HG03196 (cell line): ENCODE measurements around the gene SRPK3.

Experiments
- ATAC-seq: cut with Tn5 transposase; IDR thresholded peaks from one replicate; pipeline ENCODE4 v1.9.1; 2021; ENCODE audit not compliant: unreplicated experiment

Gene SRPK3

GRCh38 chrX:153770601-153771414, 10.0 kb upstream of the SRPK3 start:
- ATAC-seq: no peak

DNA sequence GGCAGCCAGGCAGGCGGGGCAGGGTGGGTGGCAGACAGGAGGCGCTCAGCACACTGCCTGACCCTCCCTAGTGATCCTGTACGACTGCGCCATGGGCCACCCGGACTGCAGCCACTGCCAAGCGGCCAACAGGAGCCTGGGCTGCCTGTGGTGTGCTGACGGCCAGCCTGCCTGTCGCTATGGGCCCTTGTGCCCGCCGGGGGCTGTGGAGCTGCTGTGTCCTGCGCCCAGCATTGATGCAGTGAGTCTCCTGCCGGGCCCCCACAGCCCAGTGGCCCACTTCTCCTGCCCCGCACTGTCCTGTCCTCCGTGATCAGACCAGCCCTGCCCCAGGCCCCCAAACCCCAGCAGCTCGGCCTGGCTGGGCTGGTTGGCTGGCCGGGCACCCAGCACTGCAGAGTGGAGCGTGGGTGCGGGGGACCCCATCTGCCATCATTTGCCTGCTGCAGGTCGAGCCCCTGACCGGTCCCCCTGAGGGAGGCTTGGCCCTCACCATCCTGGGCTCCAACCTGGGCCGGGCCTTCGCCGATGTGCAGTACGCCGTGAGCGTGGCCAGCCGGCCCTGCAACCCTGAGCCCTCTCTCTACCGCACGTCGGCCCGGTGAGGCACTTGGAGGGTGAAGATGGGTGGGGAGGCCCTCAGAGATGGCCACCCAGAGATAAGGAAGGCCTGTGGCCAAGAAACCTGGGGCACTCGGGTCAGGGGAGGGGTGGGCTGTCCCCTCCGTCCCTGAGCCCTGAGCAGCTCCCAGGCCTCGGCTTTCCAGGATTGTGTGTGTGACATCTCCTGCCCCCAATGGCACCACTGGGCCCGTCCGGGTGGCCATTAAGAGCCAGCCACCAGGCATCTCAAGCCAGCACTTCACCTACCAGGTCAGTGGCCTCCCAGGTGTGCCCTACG, 9.2 kb upstream of the SRPK3 start:
- no peak for ATAC-seq

GRCh38 chrX:153772316-153773217, 8.3 kb upstream of the SRPK3 start:
- ATAC-seq: no peak

GRCh38 chrX:153773218-153773611, 7.6 kb upstream of the SRPK3 start:
- ATAC-seq: no peak

GRCh38 chrX:153773741-153774575, 6.9 kb upstream of the SRPK3 start:
- ATAC-seq: no peak

- ATAC-seq: no peak
Measured at GRCh38 chrX:153774576-153775292, 6.1 kb upstream of the SRPK3 start.

DNA sequence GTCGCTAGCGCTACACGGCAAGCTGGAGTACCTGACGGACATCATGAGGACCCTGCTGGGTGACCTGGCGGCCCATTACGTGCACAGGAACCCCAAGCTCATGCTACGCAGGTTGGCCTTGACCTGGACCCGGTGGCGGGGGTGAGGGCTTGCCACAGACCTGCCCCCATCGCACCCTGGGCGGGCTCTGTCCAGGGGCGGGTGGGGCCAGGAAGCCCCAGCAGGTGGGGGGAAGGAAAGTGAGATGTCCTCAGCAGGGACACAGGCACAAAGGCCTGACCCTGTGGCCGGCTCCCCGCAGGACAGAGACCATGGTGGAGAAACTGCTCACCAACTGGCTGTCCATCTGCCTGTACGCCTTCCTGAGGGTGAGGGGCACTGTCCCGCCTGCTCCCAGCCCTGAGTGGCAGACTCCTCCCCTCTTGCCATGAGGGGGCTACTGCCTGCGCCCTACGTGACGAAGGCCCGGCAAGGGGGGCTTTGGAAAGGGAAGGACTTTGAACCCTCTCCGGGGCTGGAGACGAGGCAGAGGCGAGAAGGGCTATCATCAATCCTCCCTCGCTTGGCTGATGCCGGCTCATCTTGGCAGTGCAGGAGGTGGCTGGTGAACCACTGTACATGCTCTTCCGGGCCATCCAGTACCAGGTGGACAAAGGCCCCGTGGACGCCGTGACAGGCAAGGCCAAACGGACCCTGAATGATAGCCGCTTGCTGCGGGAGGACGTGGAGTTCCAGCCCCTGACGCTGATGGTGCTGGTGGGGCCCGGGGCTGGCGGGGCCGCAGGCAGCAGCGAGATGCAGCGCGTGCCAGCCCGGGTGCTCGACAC, 5.3 kb upstream of the SRPK3 start:
- ATAC-seq: no peak

GRCh38 chrX:153776120-153776599, 4.7 kb upstream of the SRPK3 start:
- no peak for ATAC-seq

DNA sequence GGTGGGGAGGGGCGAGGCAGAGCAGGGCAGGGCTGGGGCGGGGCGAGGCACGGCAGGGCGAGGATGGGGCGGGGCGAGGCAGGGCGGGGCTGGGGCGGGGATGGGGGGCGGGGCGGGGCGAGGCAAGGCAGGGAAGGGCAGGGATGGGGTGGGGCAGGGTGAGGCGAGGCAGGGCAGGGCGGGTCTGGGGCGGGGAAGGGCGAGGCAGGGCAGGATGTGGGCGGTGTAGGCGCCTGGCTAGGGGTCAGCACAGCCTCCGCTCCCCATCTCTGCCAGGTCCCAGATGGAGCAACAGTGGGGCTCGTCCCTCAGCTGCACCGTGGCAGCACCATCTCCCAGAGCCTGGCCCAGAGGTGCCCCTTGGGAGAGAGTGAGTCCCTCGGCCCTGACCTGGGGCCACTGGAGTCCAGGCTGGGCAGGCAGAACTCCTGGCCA, 4.2 kb upstream of the SRPK3 start:
- no peak for ATAC-seq

GRCh38 chrX:153777261-153778090, 3.4 kb upstream of the SRPK3 start:
- ATAC-seq: no peak

DNA sequence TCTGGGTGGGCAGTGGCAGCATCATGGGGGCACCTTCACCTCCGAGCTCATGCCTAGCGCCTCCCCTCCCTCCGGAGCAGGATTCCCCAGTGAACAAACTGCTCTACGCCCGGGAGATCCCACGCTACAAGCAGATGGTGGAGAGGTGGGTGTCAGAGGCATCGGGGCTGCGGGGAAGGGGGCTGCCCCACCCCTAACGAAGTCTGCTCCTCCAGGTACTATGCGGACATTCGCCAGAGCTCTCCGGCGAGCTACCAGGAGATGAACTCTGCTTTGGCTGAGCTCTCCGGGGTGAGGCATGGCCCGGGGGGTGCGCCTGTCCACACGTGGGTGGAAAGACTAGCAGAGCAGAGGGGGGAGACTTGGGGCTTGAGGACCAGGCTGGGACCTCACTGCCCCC, 2.7 kb upstream of the SRPK3 start:
- ATAC-seq: no peak

DNA sequence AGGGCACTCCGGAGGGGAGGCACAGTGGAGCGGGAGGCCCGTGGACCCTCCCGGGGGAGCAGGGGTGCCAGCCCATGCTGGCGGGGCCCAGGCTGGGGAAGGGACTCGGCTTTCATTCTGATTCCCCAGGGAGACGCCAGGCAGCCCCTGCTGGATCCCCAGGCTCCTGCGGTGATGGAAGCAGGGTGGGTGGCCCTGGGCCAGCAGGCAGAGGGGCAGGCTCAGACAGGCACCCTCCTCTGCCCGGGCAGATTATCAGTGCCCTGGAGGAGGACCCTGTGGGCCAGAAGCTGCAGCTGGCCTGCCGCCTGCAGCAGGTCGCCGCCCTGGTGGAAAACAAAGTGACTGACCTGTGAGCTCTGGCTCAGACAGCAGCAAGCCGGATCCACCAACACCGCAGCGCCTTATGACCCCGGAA, 2.1 kb upstream of the SRPK3 start:
- no peak for ATAC-seq

DNA sequence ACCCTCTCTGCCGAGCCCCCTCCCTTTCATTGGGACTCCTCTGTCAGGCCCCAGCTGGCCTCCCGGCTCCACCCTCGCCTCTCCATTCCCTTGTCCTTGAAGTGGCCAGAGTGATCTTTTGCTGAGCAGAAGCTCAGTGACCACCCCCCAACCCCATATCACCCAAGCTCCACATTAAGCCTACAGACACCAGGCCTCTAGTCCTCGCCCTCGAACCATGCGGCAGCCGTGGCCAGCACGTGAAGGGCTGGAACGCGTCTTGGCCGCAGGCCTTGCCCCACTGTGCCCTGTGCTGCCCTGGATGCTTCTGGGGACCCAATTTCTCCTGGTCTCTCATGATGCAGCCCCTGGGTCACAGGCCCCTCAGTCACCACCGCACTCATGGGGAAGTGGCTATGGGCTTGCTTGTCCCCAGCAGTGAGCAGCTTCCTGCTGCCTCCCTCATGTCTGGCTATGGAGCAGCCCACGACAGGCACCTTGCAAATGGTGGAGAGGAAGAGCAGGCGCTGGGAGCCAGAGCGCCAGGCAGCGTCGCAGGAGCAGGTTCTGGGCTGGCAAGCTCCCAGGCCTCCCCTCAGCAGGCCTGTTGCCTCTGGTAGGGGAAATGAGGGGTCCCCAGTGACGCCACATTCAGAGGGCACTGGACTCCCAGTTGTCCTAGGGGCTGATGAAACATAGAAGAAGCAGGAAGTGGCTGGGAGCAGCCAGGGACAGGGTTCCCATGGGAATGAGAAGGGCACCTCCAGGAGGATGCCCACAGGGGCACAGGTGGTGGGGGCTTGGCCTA, 757 bp upstream of the SRPK3 start:
- no peak for ATAC-seq

GRCh38 chrX:153781428-153782047, 697 bp downstream of the SRPK3 start:
- no peak for ATAC-seq

DNA sequence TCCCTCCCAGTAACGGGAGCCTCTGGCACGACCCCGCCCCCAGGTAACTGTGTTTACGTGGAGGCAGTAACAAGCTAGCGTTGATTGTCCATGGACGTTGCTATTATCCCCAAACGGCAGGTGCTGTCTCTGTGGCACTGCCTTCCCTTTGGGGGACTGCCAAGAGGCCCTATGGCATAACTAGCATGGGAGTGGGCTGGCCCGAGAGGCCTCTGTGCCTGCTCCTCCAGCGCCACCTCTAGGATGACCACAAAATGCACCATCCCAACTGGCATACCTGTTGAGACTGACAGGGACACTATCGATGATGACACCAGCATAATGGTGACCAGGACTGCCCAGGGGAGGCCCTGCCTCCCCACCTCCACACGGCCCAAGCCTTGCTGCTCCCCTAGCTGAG, 1.5 kb downstream of the SRPK3 start:
- no peak for ATAC-seq

DNA sequence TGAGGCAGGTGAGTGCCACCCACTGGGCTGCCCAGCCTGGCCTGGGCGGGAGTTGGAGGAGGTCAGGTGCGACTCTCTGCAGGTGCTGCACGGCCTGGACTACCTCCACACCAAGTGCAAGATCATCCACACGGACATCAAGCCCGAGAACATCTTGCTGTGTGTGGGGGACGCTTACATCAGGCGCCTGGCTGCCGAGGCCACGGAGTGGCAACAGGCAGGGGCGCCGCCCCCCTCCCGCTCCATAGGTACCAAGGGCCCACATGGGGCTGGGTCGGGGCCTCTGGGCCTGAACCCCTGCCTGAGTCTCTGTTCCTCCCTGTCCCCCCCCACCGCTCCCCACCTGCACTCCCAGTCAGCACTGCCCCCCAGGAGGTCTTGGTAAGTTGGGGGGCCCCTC, 2.0 kb downstream of the SRPK3 start:
- ATAC-seq: no peak
